Measurements from ENCODE around the gene MYO19.
A peak's percentile ranks its signal among the peaks of the same experiment; 100 is the strongest.
"Not testable (repeated sequence)": the region's sequence is repeated elsewhere in the genome, so short reads cannot be mapped to it uniquely, and the experiment has no call there.

MYO19 gene

GRCh38 chr17:36468903-36469635 lies 65.6 kb downstream of the MYO19 start:
- DNase-seq (ENCODE audit: low read depth in 2 of 2), result no peak

- DNase-seq (ENCODE audit: low read depth in 2 of 2), result no peak
Measured at GRCh38 chr17:36464765-36465088, 69.9 kb downstream of the MYO19 start.

- peak; percentile 49 to 65 for DNase-seq (ENCODE audit: low read depth in 2 of 2)
Measured at GRCh38 chr17:36463916-36464764, 70.5 kb downstream of the MYO19 start.

GRCh38 chr17:36461330-36462110 lies 73.1 kb downstream of the MYO19 start:
- no peak for DNase-seq (ENCODE audit: low read depth in 2 of 2)

GRCh38 chr17:36460265-36460937 lies 74.3 kb downstream of the MYO19 start:
- DNase-seq (ENCODE audit: low read depth in 2 of 2), result no peak

- DNase-seq (ENCODE audit: low read depth in 2 of 2), result no peak
Measured at GRCh38 chr17:36459601-36460000, 75.1 kb downstream of the MYO19 start.

- DNase-seq (ENCODE audit: low read depth in 2 of 2), result no peak
Measured at GRCh38 chr17:36459045-36459444, 75.6 kb downstream of the MYO19 start.

GRCh38 chr17:36457701-36458100 lies 77.0 kb downstream of the MYO19 start:
- DNase-seq (ENCODE audit: low read depth in 2 of 2), result not testable (repeated sequence)

GRCh38 chr17:36452888-36453287 lies 81.8 kb downstream of the MYO19 start:
- DNase-seq (ENCODE audit: low read depth in 2 of 2), result not testable (repeated sequence)

GRCh38 chr17:36449997-36450396 lies 84.7 kb downstream of the MYO19 start:
- not testable (repeated sequence) for DNase-seq (ENCODE audit: low read depth in 2 of 2)
